ENCODE data around the gene COL4A1.
A peak's percentile ranks its signal among the peaks of the same experiment; 100 is the strongest.
"Not testable (repeated sequence)": the region's sequence is repeated elsewhere in the genome, so short reads cannot be mapped to it uniquely, and the experiment has no call there.

COL4A1 gene

DNA sequence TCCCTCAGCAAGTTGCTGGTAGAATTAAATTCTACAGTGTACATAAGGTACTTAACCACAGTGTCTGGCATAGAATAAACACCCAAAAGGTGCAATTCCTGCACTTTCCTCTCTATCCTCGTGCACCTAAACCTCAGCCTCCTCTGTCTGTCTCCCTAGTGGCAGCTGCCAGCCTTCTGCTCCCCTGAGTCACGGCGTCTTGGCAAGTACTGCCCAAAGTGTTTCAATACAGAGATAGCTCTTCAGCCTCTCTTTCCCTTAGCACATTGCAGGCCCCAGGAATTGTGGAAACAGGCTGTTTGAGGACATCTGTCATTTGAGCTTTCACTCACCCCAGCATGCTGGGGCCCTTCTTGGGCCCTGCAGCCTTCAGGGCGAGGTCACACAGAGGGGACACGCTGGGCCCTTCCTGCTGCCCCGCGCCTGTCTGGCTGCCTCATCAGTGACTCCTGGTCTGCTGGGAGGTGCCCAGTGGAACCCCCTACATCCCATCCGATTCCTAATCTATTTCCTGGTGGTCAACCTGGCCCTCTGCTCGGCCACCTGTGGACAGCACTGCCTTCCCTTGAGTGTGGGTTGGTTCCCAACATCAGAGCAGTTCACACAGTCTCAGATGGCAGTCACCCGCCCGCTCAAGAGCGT, 19.4 kb upstream of the COL4A1 start:
- intact Hi-C loops (cut with DNase I): no loop called here
- peak in 1 of 10 donors; percentile 71 for DNase-seq

DNA sequence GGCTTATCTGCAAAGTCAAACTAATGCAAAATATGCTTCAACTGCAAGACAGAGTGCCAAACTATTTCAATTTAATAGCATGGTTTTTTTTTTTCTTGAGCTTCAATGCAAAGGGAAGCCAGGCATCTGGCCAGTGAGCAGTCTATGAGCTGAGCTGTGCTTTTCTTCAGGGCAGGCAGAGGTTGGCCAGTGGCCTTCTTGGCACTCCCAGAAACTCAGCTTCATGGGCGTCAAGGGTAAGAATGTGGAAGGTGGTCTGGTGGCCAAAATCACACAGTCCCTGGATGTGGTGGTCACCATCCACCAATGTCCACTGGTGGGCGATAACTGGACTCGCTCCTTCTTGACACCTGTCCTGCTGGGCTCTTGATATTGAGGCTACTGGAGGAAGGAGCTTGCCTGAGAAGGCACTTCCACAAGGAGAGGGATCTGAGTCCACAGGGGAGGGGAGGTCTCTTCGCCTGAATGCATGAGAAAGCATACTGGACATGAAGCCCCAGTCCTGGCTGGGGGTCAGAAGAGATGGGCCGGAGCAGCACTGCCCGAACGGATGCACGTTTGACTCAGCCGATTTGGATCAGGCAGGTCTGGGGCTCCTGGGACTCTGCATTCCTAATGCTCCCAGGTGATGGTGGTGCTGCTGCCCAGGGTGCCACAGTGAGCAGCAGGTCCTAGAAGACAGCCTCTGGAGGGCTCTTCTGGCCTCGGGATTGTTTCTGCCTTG, 17.2 kb upstream of the COL4A1 start:
- intact Hi-C loops (cut with DNase I): loop anchor here (5.0 kb wide), 1 partner anchor 93 kb away; no protein-coding TSS in a partner anchor
- DNase-seq: peak in 1 of 10 donors; percentile 70

DNA sequence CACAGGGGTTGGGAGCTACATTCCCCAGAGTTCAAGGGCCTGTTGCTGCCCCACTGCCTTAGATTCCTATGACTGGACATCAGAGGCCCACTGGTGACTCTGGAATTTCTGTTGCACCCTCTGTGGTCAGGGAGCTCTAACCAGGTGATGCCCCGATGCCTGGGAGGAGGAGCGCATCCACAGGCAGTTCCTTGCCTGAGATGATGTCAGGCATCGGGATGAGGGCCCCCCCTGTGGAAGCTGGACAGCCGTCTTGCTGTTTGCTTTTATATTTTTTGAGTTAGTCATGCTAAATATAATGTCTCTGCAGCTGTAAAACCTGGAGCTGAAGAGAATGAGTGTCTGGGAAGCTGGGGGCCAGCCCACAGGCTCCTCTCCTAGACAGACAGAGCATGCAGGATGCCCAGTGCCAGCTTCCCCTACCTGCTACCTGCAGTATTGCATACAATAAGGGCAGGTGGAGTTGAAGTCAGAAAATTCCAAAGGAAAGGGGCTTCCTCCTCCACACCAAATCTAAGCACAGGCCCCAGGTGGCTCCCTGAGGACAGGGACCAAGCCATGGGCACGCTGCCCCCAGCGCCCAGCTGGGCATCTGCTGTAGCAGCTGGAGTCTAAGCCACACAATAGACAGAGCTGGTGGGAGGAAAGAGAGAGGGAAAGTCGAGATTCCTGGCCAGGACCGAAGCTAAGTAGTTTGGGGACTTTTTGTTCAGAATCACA, 16.4 kb upstream of the COL4A1 start:
- intact Hi-C loops (cut with DNase I): loop anchor here (5.0 kb wide), 1 partner anchor 94 kb away; no protein-coding TSS in a partner anchor
- DNase-seq: peak in 1 of 10 donors; percentile 74

DNA sequence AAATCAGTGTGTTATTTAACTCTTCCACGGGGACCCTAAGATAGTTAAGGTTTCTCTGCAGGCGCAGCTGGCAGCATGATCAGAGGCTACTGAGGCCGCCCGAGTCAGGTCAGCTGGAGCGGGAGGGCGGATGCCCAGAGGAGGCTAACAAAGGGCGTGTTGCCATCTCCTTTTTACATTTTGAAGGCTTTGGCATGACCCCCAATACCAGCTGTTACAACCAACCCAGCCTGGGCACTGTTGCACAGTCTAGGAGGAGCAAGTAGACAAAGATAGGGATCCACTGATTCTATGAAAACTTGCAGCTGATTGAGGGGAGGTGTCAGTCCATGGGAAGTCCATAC, 15.8 kb upstream of the COL4A1 start:
- DNase-seq: no peak
- intact Hi-C loops (cut with DNase I): loop anchor here (5.0 kb wide), 1 partner anchor 95 kb away; no protein-coding TSS in a partner anchor

DNA sequence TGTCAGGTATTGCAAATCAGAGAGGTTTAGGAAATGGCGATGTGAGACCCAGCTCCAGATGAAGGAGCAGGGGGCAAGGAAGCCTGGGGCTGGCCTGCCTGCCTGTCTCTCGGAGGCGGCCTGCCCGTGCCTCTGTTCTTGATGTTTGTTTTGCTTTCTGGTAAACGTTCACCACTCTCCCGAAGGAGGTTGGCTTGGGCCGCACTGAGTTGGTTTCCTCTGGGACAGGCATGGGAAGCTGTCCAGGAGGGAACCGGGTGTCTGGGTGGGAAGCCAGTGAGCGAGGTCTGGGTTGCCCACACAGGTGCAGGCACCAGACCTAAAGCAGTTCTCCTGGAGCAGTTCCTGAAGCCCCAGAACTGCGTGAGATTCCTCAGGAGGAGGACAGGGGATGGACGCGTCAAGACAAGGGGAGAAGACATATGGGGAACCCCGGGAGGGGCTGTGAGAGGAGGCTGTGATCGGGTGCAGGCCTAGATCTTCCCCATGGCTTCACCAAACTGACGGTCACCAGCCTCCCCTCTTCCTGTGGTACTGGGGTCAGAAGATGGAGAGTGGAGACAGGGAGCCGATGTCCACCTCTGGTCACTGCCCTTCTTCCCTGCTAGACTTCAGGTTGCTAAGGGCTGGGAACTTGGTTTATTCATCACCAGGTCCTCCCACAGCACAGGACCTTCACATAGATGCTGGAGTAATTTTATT, 15.3 kb upstream of the COL4A1 start:
- intact Hi-C loops (cut with DNase I): loop anchor here (5.0 kb wide), 1 partner anchor 95 kb away; no protein-coding TSS in a partner anchor
- peak in 1 of 10 donors; percentile 57 for DNase-seq

DNA sequence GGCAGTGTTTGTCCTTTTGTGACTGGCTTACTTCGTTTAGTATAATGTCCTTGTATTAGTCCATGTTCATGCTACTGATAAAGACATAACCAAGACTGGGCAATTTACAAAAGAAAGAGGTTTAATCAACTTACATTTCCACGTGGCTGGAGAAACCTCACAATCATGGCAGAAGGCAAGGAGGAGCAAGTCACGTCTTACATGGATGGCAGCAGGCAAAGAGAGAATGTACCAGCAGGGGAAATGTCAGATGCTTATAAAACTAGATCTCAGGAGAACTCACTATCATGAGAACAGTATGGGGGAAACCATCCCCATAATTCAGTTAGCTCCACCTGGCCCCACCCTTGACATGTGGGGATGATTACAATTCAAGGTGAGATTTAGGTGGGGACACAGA, 14.6 kb upstream of the COL4A1 start:
- intact Hi-C loops (cut with DNase I): loop anchor here (5.0 kb wide), 1 partner anchor 96 kb away; no protein-coding TSS in a partner anchor
- not testable (repeated sequence) for DNase-seq

DNA sequence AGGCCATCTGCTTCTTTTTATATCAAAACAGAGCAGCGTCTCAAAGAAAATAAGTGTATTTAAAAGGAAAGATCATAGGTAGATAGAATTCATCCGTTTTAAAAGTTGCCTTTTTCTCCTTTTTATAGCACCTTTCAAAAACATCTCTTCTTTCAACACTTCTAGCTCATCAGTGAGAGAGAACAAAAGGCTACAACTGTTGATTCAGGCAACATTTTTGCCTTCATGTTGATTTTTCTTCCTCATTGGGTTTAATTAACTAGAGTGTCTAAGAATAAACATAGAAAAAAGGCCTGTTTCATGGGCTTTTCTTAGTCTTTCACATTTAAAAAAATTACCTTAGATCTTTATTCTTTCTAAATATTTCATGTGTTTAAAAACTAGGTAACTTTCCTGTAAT, 13.7 kb upstream of the COL4A1 start:
- intact Hi-C loops (cut with DNase I): loop anchor here (5.0 kb wide), 1 partner anchor 97 kb away; no protein-coding TSS in a partner anchor
- no peak for DNase-seq

DNA sequence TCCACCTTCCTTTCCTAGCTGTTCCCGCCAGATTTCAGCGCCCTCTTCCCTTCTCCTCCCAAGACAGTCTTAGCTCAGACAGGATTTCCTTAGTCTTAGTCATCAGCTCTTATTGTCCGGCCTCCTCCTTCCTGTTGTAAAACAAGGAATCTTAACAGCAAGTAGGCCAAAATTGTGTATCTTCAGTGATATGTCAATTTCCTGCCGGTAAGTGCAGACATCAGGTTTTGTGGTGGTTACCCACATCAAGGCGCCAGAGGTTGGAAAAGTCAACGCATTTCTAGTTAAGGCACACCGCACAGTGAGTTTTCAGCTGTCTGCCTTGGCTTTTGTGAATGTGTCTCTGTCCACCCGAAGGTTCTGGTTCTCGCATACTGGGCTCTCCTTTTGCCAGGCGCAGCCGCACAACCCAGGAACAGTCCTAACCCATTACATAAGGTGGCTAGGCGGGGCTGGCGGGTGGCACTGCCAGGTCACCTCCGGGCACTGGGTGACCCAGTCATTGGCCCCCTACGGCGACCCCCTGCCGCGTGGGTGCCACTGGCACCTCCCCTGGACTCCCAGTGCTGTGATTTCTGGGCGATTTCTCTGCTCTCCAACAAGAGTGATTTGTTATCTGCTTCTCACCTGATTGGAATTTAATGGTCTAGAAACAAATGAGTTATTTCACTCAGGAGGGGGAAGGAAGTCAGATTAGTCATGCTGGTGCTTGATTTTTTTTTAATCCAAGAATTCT, 13.0 kb upstream of the COL4A1 start:
- intact Hi-C loops (cut with DNase I): loop anchor here (5.0 kb wide), 1 partner anchor 97 kb away; no protein-coding TSS in a partner anchor
- DNase-seq: peak in 1 of 10 donors; percentile 37

DNA sequence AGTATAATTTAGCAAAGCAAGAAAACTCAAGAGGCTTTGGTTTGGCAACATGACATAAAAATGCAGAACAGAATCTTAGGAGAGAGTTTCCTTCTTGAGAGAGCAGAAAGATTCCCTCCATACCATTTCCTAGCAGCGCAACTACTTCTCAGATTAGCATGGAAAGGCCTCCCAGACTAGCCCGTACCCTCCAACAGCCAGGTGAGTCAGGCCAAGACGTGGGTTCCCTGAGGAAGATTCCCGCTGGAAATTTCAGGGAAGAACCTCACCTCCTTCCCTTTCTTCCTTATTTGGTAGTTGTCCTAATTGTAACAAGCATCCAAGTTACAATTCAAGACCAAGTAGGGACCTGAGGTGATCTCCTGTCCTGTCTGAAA, 12.4 kb upstream of the COL4A1 start:
- DNase-seq: no peak
- intact Hi-C loops (cut with DNase I): no loop called here

DNA sequence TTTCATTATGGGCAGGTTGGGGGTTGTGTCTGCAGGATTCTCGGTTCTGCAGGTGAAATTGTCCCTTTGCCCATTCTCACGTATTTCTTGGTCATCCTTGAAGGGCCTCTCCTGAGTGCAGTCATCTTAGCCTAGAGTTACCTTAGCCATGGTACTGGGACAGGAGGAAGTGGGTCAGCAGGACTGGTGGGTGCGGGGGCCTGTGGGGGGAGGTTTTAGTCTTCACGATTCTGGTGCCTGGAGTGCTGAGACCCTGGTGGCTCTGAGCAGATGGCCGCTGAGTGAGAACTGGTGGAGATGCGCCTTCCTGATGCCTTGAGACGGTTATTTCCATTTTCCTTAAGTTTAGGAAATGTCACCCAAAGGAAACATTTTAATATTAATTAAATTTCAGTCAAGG, 12.0 kb upstream of the COL4A1 start:
- intact Hi-C loops (cut with DNase I): no loop called here
- DNase-seq: no peak

DNA sequence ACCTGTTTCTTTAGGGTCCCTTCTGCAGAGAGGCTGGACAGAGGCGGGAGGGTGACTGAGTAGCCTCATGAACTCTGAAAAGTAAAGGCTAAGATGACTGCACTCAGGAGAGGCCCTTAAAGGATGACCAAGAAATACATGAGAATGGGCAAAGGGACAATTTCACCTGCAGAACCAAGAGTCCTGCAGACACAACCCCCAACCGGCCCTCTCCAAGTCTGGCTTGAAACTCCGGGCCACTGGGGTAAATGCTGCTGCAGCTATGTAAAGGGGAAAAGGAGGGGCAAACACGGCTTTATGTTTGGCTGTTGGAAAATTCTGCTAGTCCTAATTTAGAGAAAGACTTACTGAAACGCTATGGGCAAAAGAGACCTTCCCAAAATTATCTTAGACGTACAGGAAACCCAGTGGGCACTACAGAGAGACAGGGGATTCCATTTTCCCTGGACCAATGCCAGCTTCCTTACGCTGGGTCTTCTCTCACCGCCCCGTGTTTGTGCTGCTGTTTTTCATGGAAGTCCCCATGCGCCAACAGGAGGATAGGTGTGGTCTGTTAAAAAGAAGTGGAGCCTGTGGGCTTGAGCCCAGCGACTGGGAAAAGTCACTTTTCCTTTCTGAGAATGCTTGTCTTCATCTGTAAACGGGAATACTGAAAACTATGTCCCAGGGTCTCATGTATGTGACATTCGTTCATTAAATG, 10.7 kb upstream of the COL4A1 start:
- intact Hi-C loops (cut with DNase I): no loop called here
- no peak for DNase-seq

DNA sequence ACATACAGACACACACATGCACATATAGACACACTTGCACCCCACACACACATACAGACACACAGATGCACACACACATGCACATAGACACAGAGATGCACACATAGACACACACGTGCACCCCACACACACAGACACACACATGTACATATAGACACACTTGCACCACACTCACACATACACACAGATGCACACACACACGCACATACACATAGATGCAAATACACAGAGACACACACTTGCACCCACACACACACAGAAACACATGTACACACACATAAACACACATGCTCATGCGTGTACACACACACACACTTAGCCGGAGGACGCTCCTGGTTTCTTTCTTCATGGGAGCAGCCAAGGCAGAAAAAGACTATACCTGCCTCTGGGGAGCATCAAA, 10.1 kb upstream of the COL4A1 start:
- intact Hi-C loops (cut with DNase I): no loop called here
- DNase-seq: no peak

DNA sequence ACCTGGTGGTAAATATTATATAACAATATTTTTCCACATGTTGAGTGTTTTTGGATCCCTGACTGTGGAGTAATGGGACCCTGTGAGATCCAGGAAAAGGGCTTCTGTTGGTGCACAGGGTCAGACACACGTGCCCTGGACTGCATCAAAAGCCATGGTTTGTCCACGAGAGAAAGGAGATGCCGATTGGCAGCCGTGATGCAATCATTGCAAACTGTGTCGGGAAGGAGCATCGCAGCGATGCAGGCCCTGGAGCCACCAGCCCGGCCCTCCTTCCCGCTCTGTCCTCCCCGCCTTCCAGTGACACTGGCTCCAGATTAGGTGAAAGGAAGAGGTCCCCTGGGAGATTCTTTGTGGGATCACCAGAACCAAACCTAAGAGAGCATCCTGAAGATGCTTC, 9.2 kb upstream of the COL4A1 start:
- intact Hi-C loops (cut with DNase I): no loop called here
- DNase-seq: no peak

DNA sequence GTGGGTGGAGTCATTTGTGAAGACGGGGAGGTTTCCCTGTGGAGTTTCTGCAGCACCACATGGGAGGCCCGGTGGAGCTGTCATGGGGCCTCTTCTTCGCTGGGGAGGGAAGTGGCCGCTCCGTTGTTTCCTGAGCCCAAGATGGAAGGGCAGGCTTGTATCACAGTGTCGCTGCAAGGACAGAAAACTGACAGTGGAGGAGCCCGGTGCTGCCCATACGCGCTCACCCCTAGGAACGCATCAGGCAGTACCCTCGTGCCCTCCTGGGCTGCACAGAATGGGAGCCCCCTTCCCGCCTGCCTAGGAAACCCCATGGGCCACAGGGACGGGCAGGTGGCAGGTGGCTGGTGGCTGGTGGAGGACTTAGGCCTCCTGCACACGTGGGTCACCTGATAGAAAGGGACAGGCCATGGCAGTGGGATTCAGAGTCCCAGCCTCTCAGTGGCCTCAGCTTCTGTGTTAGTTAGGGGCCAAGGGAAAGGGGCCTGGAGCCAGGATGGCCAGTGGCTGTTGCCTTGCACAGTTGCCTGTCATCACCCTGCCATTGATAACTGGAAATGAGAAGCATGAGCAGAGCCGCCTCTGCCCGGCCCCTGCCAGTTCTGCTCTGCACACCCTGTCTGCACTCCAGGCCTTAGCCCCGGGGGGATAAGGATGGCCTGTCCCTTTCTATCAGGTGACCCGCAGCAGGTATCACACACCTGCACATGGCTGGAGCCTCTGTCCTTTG, 7.7 kb upstream of the COL4A1 start:
- DNase-seq: no peak
- intact Hi-C loops (cut with DNase I): no loop called here

DNA sequence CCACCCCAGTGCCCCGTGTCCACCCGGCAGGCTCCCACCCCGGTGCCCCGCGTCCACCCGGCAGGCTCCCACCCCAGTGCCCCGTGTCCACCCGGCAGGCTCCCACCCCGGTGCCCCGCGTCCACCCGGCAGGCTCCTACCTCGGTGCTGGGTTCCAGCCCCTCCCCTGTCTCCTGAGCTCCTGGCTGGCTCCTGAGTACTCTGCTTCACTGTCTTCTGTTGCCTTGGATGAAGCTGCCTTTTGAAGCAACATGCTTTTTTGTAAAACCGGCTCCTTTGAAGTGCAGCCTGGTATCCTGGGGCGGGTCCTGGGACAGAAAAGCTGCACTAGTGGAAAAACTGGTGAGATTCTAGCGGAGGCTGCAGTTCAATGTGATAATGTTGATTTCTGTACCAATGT, 6.8 kb upstream of the COL4A1 start:
- DNase-seq; intact Hi-C loops (cut with DNase I): not testable (repeated sequence)

DNA sequence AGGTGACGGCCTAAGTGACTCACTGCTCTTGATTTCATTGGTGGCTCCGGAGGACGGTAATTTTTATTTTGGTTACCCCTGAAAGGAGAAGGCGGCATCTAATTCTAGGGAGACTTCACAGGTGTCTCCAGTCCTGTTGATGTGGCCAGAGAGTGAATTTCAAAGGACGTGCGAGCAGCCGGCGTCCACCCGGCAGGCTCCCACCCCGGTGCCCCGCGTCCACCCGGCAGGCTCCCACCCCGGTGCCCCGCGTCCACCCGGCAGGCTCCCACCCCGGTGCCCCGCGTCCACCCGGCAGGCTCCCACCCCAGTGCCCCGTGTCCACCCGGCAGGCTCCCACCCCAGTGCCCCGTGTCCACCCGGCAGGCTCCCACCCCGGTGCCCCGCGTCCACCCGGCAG, 6.3 kb upstream of the COL4A1 start:
- DNase-seq; intact Hi-C loops (cut with DNase I): not testable (repeated sequence)

DNA sequence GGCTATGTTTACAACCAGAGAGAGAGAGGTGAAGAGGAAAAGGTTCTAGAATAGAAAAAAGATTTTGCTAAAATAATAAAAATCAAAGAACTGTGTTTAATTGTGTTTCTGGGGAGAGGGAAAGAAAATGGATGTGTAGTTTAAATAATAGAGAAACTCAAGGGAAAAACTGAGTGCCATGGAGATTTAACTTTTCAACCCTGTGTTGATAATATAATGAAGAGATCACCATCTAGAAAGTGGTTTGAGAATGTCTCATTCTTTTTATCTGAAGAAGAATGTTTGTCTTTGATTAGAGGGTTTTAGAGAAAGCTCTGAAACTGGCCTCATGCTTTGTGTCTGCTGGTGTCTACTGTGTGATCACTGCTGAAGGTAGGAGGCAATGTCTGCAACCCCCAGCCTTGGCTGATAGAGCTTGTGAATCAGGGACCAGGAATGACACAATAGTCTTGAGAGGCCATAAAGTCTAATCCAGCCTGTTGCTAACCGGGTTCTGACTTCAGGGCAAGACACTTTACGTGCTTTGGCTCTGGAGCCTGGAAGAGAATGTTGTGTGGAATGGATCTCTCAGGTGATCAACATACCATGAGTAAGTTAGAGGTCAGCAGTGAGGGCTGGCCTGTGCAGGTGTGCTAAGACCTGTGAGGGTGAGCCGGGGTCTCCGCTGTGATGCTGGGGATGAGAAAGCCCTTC, 5.5 kb upstream of the COL4A1 start:
- no peak for DNase-seq
- intact Hi-C loops (cut with DNase I): no loop called here
